ENCODE data around the gene U2AF1L4.

The U2AF1L4 gene

GRCh38 chr19:35757749-35758608 lies 12.8 kb upstream of the U2AF1L4 start, which contains the start of gene PROSER3:
TSS of gene PROSER3 (plus strand) at chr19:35758176. CDS start at chr19:35758216, 40 bp downstream.
- peak; percentile 97 to 99 for DNase-seq (ENCODE audit: extremely low read depth in 1 of 2, low read depth in 1 of 2)

GRCh38 chr19:35757231-35757748 lies 12.1 kb upstream of the U2AF1L4 start:
- DNase-seq (ENCODE audit: extremely low read depth in 1 of 2, low read depth in 1 of 2): no peak

GRCh38 chr19:35756377-35757230 lies 11.4 kb upstream of the U2AF1L4 start, which contains the start of gene HSPB6:
TSS of gene HSPB6 (minus strand) at chr19:35757029. CDS start at chr19:35757008, 21 bp downstream.
- no peak for DNase-seq (ENCODE audit: extremely low read depth in 1 of 2, low read depth in 1 of 2)

- DNase-seq (ENCODE audit: extremely low read depth in 1 of 2, low read depth in 1 of 2): no peak
Observed at GRCh38 chr19:35755550-35756376, 10.5 kb upstream of the U2AF1L4 start.

GRCh38 chr19:35755131-35755549 lies 9.9 kb upstream of the U2AF1L4 start:
- DNase-seq (ENCODE audit: extremely low read depth in 1 of 2, low read depth in 1 of 2): no peak

GRCh38 chr19:35754370-35755130 lies 9.3 kb upstream of the U2AF1L4 start:
- DNase-seq (ENCODE audit: extremely low read depth in 1 of 2, low read depth in 1 of 2): no peak

- DNase-seq (ENCODE audit: extremely low read depth in 1 of 2, low read depth in 1 of 2): no peak
Observed at GRCh38 chr19:35753634-35754369, 8.6 kb upstream of the U2AF1L4 start.

- no peak for DNase-seq (ENCODE audit: extremely low read depth in 1 of 2, low read depth in 1 of 2)
Observed at GRCh38 chr19:35752746-35753350, 7.6 kb upstream of the U2AF1L4 start.

- no peak for DNase-seq (ENCODE audit: extremely low read depth in 1 of 2, low read depth in 1 of 2)
Observed at GRCh38 chr19:35751839-35752745, 6.9 kb upstream of the U2AF1L4 start.

GRCh38 chr19:35750167-35750566 lies 4.9 kb upstream of the U2AF1L4 start:
- no peak for DNase-seq (ENCODE audit: extremely low read depth in 1 of 2, low read depth in 1 of 2)

GRCh38 chr19:35748106-35749020 lies 3.1 kb upstream of the U2AF1L4 start, which contains the start of gene LIN37:
TSS of gene LIN37 (plus strand) at chr19:35748576. CDS start at chr19:35748725, 149 bp downstream.
- peak; percentile 96 to 98 for DNase-seq (ENCODE audit: extremely low read depth in 1 of 2, low read depth in 1 of 2)

GRCh38 chr19:35746531-35746930 lies 1.3 kb upstream of the U2AF1L4 start:
- DNase-seq (ENCODE audit: extremely low read depth in 1 of 2, low read depth in 1 of 2): no peak

- DNase-seq (ENCODE audit: extremely low read depth in 1 of 2, low read depth in 1 of 2): no peak
Observed at GRCh38 chr19:35746087-35746462, 857 bp upstream of the U2AF1L4 start.

- DNase-seq (ENCODE audit: extremely low read depth in 1 of 2, low read depth in 1 of 2): peak; percentile 80 to 92
Observed at GRCh38 chr19:35744430-35745327, 539 bp downstream of the U2AF1L4 start.

GRCh38 chr19:35743640-35744429 lies 1.4 kb downstream of the U2AF1L4 start:
- DNase-seq (ENCODE audit: extremely low read depth in 1 of 2, low read depth in 1 of 2): no peak
